GM12864 (cell line): ENCODE measurements around the gene FIBCD1.

Experiments
- DNase-seq: peaks from one replicate; pipeline ENCODE4 v3.0.0-alpha.2; 2011; ENCODE audit warnings: low read depth
- H3K4me3 ChIP-seq: 2 replicates; pipeline ENCODE4 v1.5.1; 2011; ENCODE audit warnings: mild to moderate bottlenecking, low read depth, low read length, control low read depth
- CTCF ChIP-seq: IDR thresholded peaks from 2 replicates; pipeline ENCODE4 v1.5.1; 2011; ENCODE audit warnings: low read depth, mild to moderate bottlenecking, moderate library complexity, low read length, control low read depth, inconsistent platforms; ENCODE audit errors: missing control alignments

FIBCD1 gene

GRCh38 chr9:130895038-130895437 is 44.0 kb downstream of the FIBCD1 start:
- no peak overlapping the region for H3K4me3 ChIP-seq
- no peak for TF ChIP-seq CTCF
- no peak for DNase-seq

DNA sequence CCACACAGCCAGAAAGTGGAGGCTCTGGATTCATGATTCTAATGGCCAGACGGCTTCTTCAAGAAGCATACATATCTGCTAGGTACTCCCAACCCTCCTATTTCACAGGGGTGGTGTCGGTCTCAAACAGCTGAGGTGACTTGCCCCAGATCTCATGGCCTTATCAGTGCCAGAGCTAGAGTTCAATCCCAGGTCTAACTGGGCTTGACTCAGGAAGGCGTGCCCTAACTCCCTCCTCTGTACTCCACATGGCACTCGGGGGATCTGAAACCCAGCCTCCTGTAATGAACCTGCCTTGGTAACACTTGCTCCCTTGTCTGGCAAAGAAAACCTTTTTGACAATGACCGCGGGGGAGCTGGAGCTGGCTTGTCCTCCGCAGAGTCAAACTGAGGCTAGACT is 44.5 kb downstream of the FIBCD1 start:
- TF ChIP-seq CTCF, result no peak
- no peak for DNase-seq

DNA sequence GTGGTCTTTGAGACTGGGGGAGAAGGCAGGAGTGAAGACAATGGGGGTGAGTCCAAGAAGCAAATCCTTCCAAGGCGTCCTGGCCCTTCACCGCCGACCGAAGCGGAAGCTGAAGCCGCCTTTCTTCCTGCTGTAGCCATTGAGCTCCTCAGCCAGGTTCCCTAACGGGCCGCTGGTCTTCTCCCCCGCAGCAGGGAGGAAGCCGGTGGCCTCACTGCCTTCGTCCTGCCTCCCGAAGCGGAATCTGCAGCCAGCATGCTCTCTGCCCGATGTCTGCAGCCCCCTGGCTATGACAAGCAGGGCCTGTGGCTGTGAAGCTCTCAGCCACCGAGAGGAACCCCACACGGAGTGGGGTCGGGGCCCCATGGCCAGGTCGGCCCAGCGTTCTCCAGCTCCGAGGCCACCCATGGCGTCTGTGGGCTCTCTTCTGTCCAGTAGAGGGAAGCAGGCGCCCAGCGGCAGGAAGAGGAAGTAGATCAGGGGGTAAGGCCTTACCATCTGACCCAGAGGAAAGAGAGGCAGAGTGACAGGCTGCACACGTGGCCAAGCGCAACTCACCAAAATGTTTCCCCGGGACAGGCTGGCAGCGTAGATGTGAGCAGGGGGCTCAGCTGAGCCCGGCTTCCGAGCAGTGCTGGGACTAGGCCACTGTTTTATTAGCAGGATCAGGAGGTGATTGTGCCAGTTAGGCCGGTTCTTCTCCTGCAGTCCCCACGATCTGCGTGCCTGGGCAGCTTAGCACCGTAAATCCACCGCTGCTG is 45.5 kb downstream of the FIBCD1 start:
- TF ChIP-seq CTCF, result no peak
- H3K4me3 ChIP-seq, result no peak overlapping the region
- DNase-seq, result no peak

More for the DNA sequence above, 44.5 kb downstream of the FIBCD1 start:
- H3K4me3 ChIP-seq, result no peak overlapping the region

- H3K4me3 ChIP-seq, result no peak overlapping the region
- no peak for DNase-seq
- no peak for TF ChIP-seq CTCF
Observed at GRCh38 chr9:130892477-130893304, 46.4 kb downstream of the FIBCD1 start.

DNA sequence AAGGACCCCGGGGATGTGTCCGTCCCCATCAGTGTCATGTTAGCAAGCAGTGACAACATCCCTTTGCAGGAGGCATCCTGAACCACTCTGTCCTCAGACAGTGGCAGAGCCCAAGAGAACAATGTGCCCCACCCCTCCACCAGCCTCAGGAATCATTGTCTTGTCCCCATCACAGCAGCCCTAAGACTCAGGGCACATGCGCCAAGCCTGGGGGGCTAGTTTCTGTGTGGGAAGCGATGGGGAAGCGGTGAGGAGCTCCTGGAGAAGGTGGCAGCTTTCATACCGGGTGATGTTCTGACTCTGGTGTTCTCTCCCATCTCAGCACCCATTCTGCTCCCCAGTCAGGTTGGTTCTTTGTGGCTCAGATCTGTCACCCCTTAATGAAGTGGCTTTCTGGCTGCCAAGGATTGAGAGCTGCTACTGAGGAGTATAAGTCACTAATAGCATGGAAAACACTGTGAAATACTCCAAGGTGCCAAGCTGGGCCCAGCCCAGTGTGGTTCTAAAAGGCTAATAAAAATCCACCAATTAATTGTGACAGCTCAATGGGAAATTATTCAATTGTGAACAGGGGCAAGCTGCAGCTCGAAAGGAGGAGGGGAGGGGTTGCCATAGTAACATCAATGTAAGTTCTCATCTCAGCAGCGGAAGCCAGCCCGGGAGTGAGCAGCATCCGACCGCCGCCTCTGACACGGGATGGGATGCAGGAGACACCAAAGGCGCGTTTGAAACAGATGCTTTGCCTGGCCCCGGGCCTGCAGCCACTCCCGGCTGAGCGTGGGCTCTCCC is 47.2 kb downstream of the FIBCD1 start:
- H3K4me3 ChIP-seq, result no peak overlapping the region
- DNase-seq, result no peak
- no peak for TF ChIP-seq CTCF

GRCh38 chr9:130890870-130891687 is 48.0 kb downstream of the FIBCD1 start:
- no peak for TF ChIP-seq CTCF
- H3K4me3 ChIP-seq, result no peak overlapping the region
- no peak for DNase-seq
